SK-MEL-5 (cell line): Measurements from ENCODE around the gene ARHGAP20. TPM values are rescaled to one million over a fixed set of nuclear protein-coding genes. Genes with fewer than 3 reads are reported as not detected.
"Not testable (repeated sequence)": the region's sequence is repeated elsewhere in the genome, so short reads cannot be mapped to it uniquely, and the experiment has no call there.

ENCODE experiments used
- DNase-seq: peaks from one replicate; pipeline ENCODE4 v3.0.0-alpha.2; 2016; ENCODE audit warnings: low read depth, low spot score
- in situ Hi-C: cut with HindIII; loops from 2 replicates; pipeline ENCODE4 v1.10.0; 2016; ENCODE audit warnings: low sequenced_read_pairs, high pct_unique_total_duplicates, low pct_unique_long_range_greater_than_20kb
- total RNA-seq: library from RNA; depleted of rRNA; stranded (reverse); fragments of >200 nt; shearing (Covaris generic); gene quantifications from 2 replicates; pipeline ENCODE4 v1.2.3, GENCODE V29; 2014

ARHGAP20 gene
- total RNA-seq, 1 experiment from 2014 or later: not detected

- in situ Hi-C loops: no loop called here
- DNase-seq: no peak
These were observed 57.8 kb downstream of the ARHGAP20 start for GRCh38 chr11:110654456-110654855.

DNA sequence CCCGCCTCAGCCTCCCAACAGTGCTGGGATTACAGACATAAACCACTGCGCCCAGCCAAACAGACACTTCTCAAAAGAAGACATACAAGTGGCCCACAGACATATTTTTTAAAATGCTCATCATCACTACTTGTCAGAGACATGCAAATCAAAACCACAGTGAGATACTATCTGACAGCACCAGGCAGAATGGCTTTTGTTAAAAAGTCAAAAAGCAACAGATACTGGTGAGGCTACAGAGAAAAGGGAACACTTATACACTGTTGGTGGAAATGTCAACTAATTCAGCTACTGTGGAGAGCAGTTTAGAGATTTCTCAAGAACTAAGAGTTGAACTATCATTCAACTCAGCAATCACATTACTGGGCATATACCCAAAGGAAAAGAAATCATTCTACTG, 67.0 kb downstream of the ARHGAP20 start:
- in situ Hi-C loops: no loop called here
- no peak for DNase-seq

DNA sequence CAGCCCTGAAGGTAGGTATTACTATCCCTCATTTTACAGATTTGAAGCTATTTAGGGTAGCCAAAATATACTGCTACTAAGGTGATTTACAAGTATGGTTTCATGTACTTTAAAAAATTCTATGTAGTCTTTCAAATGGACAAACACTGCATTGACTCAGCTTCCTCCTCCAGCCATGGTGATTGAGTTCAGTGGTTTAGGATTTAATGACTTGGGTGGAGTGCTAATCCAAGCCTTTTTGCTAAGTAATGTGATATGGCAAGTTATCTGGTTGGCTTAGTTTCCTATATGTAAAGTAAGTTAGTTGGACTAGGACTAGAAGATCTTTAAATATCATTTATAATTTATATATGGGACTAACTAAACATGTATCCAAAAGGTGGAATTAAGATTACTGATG, 77.9 kb downstream of the ARHGAP20 start:
- DNase-seq: no peak
- in situ Hi-C loops: no loop called here

GRCh38 chr11:110631551-110631950, 80.7 kb downstream of the ARHGAP20 start:
- in situ Hi-C loops: no loop called here
- no peak for DNase-seq

DNA sequence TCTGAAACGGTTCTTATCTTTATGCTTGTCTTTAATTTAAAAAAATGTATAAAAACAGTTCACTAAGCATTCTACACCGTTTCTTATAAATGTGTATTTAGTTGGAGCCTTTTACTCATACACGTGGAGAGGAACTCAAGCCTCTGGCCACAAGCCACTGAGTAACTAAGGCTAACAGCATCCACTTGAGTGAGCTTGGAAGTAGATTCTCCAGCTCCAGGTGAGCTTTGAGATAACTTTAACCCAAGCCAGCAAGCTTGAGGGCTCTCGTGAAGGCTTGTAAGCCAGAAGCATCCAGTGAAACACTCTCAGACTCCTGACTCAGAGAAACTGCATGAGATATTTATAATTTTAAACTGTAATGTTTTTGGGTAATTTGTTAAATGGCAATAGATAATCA, 82.6 kb downstream of the ARHGAP20 start:
- in situ Hi-C loops: no loop called here
- no peak for DNase-seq

GRCh38 chr11:110621826-110622225, 90.4 kb downstream of the ARHGAP20 start:
- no peak for DNase-seq
- in situ Hi-C loops: no loop called here

DNA sequence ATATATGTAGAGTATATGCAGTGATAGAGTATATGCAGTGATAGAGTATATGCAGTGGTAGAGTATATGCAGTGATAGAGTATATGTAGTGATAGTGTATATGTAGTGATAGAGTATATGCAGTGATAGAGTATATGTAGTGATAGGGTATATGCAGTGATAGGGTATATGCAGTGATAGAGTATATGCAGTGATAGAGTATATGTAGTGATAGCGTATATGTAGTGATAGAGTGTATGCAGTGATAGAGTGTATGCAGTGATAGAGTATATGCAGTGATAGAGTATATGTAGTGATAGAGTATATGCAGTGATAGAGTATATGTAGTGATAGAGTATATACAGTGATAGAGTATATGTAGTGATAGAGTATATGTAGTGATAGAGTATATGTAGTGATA, 92.9 kb downstream of the ARHGAP20 start:
- in situ Hi-C loops, DNase-seq: not testable (repeated sequence)

GRCh38 chr11:110614031-110614430, 98.2 kb downstream of the ARHGAP20 start:
- DNase-seq: no peak
- in situ Hi-C loops: no loop called here

- no peak for DNase-seq
- in situ Hi-C loops: no loop called here
These were observed 98.9 kb downstream of the ARHGAP20 start for GRCh38 chr11:110613197-110613918.

DNA sequence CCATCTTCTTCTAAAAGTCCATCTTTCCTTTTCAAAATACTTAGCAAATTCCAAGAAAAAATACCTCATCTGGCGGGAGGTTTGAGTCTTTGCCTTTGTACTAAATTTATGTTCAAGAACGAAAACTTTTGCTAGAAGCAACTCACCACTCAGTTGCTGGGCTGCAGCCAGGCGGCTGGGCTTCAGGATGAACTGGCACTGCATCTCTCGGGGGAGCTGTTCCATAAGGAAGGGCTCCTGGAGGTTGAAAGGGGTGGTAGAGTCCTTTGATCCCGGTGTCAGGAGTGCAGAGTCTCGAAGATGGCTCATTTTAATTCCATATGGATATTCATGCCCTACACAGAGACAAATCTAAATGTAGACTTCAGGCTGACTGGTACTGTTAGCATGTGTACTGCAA, 105.8 kb downstream of the ARHGAP20 start:
- no peak for DNase-seq
- in situ Hi-C loops: no loop called here

DNA sequence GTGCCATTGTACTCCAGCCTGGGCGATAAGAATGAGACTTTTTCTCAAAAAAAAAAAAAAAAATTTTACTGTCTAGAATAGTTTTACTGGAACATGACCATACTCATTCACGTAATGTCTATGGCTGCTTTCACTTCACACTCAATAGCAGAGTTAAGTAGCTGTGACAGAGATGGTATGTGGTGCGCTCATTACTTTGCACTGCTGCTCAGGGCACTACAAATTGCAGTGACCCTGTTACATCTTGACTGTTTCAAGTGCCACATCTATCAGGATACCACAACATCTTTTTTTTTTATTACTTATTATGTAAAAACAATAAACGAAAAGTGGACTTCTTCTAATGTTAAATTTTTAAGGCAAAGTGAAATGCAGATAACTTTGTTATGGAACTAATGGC, 110.3 kb downstream of the ARHGAP20 start:
- DNase-seq: no peak
- in situ Hi-C loops: no loop called here

DNA sequence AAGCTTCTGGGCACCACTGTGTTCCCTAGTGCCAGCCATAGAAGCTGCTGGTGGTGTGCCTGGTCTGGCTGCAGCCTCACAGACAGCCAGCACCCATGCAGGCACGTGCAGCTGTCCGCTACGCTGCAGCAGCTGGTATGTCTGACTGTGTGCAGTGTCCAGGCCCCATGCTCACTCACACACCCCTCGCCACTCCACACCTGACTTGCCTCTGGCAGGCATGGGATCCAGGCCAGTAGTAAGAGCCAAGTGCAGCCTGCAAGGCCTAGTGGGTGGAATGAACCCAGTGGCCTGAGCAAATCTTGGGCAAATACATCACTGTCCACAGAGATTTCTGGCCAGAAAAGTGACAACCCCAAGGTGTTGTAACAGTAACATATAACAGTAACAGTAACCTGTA, 111.9 kb downstream of the ARHGAP20 start:
- in situ Hi-C loops: no loop called here
- DNase-seq: no peak

DNA sequence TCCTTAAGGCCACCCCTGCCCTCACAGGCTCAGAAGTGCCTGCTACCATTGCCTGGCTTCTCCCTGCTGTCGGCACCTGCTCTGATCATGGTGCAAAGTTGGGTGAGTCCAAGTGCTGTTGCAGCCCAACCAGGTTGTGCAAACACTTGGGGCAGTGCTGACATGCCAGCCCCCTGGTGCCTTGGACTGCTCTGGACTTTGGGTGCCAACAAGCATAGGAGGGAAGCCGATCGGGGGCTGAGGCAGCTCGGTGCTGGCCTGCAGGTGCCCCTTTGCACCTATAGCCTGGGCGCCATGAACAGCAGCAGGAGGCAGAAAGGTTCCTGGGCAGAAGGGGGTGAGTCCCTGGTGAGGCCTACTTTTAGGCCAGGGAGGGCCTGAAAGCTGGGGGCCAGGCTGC, 113.0 kb downstream of the ARHGAP20 start:
- in situ Hi-C loops: no loop called here
- DNase-seq: no peak

- DNase-seq: no peak
- in situ Hi-C loops: no loop called here
These were observed 113.5 kb downstream of the ARHGAP20 start for GRCh38 chr11:110598725-110599124.

DNA sequence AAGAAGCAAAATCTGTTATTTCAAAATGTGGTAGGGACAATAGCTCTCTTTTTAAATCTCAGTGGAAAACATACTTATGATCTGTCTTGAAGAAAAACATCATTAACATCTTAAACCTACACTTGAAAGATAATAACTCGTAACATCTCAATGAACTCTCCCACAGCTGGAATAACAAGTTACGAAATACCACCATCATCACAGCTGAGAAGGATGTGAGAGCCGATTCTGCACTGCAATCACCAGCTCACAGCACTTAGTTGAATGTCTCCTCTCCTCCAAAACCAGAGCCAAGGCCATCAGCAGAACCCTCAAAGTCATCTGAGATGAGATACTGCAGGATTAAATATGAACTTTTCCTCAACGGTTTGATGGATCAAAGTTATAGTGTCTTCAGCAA, 124.3 kb downstream of the ARHGAP20 start:
- DNase-seq: no peak
- in situ Hi-C loops: no loop called here

GRCh38 chr11:110587129-110587528, 125.1 kb downstream of the ARHGAP20 start:
- DNase-seq: no peak
- in situ Hi-C loops: no loop called here

DNA sequence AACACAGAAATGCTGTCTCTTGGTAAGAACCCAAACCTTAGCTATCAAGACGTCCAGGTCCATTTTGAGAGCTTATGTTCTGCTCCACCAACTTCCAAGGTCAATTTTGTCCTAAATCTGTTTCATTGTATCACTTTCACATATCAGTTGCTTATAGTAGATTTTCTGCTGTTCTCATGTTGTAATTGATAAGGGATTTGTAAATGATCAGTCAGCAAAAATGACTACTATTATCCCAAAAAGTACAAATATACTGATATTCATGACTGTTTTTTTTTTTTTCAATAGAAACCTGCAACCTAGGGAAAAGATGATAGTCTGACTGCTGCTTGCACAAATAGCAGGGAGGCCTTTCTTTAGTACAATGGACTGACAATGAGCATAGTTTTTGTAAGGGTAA, 128.1 kb downstream of the ARHGAP20 start:
- no peak for DNase-seq
- in situ Hi-C loops: no loop called here

DNA sequence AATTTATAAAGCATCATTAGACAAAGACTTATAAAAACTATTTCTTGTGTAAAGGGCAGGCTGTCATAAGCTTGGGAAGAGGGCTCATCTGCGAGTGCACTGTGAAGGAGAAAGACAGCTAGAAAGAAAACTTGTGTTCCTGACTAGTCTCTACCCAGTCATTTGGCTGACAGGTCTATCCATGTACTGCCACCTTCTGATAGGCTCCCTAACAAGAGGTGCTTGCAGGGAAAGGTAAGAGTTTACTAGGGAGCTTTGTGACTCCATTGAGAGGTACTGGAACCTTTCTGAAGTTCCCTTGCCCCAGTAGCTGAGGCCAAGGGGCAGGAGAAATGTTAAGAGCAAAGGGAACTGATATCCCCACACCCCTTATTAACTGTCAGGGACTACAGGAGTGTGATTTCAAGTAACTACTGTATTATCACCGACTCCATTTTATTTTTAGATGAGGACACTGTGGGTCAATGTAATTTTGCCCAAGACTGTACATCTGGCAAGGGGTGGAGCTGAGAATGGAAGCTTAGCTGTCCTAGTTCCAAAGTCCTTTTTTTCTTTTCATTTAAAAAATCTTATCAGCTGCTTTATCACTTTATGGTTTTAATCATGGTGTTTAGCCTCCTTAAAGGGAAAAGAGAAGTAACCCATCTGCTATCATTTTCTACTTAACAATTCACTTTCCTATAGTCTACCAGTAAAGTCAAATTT, 129.4 kb downstream of the ARHGAP20 start:
- in situ Hi-C loops: no loop called here
- no peak for DNase-seq

- no peak for DNase-seq
- in situ Hi-C loops: no loop called here
These were observed 131.7 kb downstream of the ARHGAP20 start for GRCh38 chr11:110580571-110580970.
